Fibroblast of pulmonary artery (primary cell): ENCODE results near the gene FLII.
"Not testable (repeated sequence)": the region's sequence is repeated elsewhere in the genome, so short reads cannot be mapped to it uniquely, and the experiment has no call there.

ENCODE experiments used
- DNase-seq: peaks from one replicate; pipeline ENCODE4 v3.0.0-alpha.2; 2010; ENCODE audit warnings: low read depth
- H3K4me3 ChIP-seq: replicated peaks from 2 replicates; pipeline ENCODE4 v1.5.1; 2011; ENCODE audit warnings: low read depth, mild to moderate bottlenecking, control low read depth, low read length, moderate library complexity
- TF ChIP-seq, protein P1 (sequence below): IDR thresholded peaks from 2 replicates; pipeline ENCODE4 v1.5.1; 2011; ENCODE audit warnings: mild to moderate bottlenecking, control low read depth, low read length, inconsistent platforms; ENCODE audit errors: missing control alignments

The FLII gene

DNA sequence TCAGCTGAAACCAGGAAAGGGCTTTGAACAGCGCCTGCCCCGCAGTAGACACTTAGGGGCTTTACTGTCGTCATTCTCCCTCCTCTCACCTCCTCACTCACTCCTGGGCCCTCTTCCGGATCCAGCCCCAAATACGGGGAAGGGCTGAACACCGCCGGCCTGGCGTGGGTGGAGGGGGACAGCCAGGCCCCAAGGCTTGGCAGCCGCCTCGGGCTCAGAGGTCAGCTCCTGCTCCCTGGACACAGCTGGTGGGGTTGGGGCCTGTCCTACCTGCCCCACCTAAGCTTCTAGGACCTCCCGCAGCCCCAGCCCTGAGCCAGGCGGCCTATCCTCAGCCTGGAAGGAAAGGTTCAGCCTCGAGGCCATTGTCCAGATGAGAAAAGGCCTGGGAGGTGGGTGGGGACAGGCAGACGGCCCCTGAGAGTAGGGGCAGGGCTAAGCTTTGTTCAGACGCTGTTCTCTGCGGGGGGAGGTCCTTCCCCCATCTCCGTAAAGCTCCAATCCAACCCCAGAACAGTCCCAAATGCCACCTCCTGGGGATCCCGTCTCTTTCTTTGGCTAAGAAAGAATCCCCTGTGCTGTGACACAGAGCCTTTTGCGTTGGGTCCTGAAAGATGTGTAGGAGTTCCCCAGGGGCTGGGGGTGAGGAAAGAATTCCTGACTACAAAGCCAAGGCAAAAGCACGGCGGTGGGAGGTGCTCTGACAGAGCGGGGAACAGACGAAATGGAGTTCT is 34.0 kb downstream of the FLII start:
- DNase-seq = peak; percentile 63
- TF ChIP-seq, protein P1, sequence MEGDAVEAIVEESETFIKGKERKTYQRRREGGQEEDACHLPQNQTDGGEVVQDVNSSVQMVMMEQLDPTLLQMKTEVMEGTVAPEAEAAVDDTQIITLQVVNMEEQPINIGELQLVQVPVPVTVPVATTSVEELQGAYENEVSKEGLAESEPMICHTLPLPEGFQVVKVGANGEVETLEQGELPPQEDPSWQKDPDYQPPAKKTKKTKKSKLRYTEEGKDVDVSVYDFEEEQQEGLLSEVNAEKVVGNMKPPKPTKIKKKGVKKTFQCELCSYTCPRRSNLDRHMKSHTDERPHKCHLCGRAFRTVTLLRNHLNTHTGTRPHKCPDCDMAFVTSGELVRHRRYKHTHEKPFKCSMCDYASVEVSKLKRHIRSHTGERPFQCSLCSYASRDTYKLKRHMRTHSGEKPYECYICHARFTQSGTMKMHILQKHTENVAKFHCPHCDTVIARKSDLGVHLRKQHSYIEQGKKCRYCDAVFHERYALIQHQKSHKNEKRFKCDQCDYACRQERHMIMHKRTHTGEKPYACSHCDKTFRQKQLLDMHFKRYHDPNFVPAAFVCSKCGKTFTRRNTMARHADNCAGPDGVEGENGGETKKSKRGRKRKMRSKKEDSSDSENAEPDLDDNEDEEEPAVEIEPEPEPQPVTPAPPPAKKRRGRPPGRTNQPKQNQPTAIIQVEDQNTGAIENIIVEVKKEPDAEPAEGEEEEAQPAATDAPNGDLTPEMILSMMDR = no peak
- H3K4me3 ChIP-seq = peak overlapping the region; percentile 34

DNA sequence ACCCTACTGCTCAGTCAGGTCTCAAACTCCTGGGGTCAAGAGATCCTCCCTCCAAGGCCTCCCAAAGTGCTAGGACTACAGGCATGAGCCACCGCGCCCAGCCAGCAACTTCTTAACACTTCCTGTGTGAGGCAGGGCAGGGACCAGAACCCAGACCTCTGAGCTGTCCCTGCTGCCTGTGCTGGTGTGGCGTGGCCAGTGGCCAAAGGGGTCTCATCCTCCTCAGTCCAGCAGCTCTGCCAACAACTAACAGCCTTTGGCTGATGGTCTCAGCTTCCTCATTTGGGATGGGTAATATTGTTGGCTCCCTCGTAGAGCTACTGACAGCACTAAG is 34.5 kb downstream of the FLII start:
- TF ChIP-seq, protein P1 = no peak
- no peak for DNase-seq
- no peak overlapping the region for H3K4me3 ChIP-seq

DNA sequence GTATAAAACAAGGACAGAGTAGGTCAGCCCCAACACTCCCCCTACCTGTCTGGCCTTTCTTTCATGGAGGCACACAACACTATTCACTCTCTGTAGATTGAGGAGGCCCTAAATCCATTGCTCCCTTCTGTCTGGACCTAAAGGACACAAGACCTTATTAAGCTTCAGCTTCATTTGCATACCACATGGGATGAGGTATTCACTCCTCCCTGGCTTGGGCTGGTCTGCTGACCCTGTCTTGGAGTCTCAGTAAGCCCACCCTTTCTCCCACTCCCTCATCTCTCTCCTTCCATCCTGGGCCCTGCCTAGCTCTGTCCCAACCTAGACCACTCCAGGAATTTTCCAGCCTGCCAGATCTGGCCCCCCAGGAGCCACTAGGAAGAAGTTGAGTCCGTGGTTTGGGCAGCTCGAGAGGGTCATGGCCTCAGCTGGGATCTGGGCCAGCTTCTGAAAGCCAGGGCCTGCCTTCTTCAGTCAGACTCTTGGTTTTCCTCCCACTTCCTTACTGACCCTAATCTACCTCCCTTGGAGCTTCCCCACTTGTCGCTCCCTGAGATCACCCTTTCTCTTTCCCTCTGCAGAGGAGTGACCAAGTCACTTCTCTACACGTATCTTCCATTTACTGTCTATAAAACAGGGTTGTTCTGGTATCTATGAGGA is 39.7 kb downstream of the FLII start:
- peak; percentile 65 for DNase-seq
- H3K4me3 ChIP-seq = no peak overlapping the region
- TF ChIP-seq, protein P1 = no peak

DNA sequence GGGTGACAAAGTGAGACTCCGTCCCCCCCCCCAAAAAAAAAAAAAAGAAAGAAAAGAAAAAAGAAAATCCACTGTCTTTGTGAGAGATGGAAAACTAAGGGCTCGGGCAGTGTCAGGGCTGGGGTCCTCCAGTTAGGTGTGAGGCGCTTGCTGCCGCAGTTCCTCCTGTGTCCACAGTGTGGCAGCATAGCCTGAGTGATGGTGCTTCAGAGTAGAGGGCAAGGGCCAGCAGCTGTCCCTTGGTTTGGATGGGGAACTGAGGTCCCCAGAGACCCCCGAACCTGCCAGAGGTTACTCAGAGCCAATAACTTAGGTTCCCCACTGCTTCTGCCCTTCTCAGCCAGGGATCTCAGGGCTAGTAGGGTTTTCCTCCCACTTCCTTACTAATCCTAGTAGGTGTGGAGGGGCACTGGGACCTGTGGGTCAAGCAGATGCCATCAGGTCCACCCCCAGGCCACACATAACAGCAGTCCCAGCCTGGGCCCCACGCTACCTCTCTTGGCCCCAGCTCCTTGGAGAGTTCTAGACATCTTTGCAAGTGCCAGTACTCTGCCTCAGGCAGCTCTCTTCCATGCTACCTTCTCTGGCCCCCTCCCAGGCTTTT is 41.0 kb downstream of the FLII start:
- DNase-seq = peak; percentile 66
- H3K4me3 ChIP-seq = no peak overlapping the region
- TF ChIP-seq, protein P1 = peak; percentile 97

DNA sequence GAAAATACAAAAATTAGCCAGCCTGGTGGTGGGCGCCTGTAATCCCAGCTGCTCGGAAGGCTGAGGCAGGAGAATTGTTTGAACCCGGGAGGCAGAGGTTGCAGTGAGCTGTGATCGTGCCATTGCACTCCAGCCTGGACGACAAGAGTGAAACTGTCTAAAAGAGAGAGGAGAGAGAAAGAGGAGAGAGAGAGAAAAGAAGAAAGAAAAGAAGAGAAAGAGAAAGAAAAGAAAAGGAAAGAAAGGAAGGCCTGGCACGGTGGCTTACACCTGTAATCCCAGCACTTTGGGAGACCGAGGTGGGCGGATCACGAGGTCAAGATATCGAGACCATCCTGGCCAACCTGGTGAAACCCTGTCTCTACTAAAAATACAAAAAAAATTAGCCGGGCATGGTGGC is 41.6 kb downstream of the FLII start:
- not testable (repeated sequence) for DNase-seq, H3K4me3 ChIP-seq

DNA sequence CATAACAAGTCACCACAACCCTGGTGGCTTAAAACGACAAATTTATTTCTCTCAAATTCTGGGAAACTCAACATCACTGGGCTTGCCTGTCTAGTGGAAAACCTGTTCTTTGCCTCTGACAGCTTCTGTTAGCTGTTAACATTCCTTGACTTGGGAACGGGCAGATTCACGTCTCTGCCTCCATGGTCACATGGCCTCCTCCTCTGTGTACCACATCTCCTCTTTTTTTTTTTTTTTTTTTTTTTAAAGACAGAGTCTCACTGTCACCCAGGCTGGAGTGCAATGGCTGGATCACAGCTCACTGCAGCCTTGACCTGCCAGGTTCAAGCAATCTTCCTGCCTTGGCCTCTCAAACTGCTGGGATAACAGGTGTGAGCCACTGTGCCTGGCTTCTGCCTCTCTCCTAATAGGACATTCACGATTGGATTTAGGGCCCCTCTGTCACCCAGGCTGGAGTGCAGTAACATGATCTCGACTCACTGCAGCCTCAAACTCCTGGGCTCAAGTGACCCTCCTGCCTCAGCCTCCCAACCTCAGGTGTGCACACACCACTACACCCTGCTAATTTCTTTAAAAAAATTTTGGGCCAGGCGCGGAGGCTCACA is 44.8 kb downstream of the FLII start:
- DNase-seq = no peak
- TF ChIP-seq, protein P1 = no peak
- no peak overlapping the region for H3K4me3 ChIP-seq

DNA sequence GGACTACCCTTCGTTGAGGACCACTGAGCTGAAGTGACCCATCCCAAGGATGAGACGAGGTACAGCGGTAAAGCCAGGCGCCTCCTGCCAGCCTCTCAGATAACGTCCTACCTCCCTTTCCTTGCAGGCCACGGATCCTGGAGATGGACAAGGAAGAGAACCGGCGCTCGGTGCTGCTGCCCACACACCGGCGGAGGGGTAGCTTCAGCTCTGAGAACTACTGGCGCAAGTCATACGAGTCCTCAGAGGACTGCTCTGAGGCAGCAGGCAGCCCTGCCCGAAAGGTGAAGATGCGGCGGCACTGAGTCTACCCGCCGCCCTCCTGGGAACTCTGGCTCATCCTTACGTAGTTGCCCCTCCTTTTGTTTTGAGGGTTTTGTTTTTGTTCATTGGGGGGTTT is 50.4 kb downstream of the FLII start:
- DNase-seq = no peak
- TF ChIP-seq, protein P1 = no peak

More for the DNA sequence above, 50.4 kb downstream of the FLII start:
- H3K4me3 ChIP-seq = no peak overlapping the region
